DMS53 treated with DMSO at 0.1 percent for 48 hours (cell line): Measurements from ENCODE around the gene ZNF189.

Experiments used
- DNase-seq: peaks from one replicate; lab custom pipeline; 2025; ENCODE audit not compliant: unreplicated experiment; lab: John Stamatoyannopoulos, UW

ZNF189 gene

GRCh38 chr9:101448680-101449070, 50.0 kb downstream of the ZNF189 start:
- DNase-seq: no peak

- DNase-seq: peak; percentile 76
Measured at GRCh38 chr9:101449071-101449721, 50.5 kb downstream of the ZNF189 start.

- no peak for DNase-seq
Measured at GRCh38 chr9:101450931-101451330, 52.3 kb downstream of the ZNF189 start.

GRCh38 chr9:101451498-101451897, 52.8 kb downstream of the ZNF189 start:
- DNase-seq: no peak

- no peak for DNase-seq
Measured at GRCh38 chr9:101453776-101454570, 55.3 kb downstream of the ZNF189 start.

- DNase-seq: no peak
Measured at GRCh38 chr9:101455656-101456240, 57.1 kb downstream of the ZNF189 start.

GRCh38 chr9:101457003-101457402, 58.4 kb downstream of the ZNF189 start:
- DNase-seq: no peak

- peak; percentile 54 for DNase-seq
Measured at GRCh38 chr9:101458963-101459631, 60.4 kb downstream of the ZNF189 start.
